Progenitor cell of endocrine pancreas (in vitro differentiated cells): Measurements from ENCODE around the gene VGLL4. TPM values are rescaled to one million over a fixed set of nuclear protein-coding genes. Genes with fewer than 3 reads are reported as not detected.

Experiments used
- DNase-seq: peaks from one replicate; pipeline ENCODE4 v3.0.0; 2021; ENCODE audit warnings: low spot score; ENCODE audit not compliant: unreplicated experiment
- H3K27ac Mint-ChIP-seq: 2 replicates; pipeline ENCODE4 v1.8.0; 2021; ENCODE audit warnings: mild to moderate bottlenecking, moderate library complexity, mixed read lengths
- H3K27me3 Mint-ChIP-seq: 2 replicates; pipeline ENCODE4 v1.8.0; 2021; ENCODE audit warnings: mixed read lengths
- H3K36me3 Mint-ChIP-seq: 2 replicates; pipeline ENCODE4 v1.8.0; 2022; ENCODE audit warnings: mixed read lengths; ENCODE audit not compliant: insufficient read depth
- H3K4me1 Mint-ChIP-seq: 2 replicates; pipeline ENCODE4 v1.8.0; 2021; ENCODE audit warnings: low read depth, mixed read lengths
- H3K4me3 Mint-ChIP-seq: 2 replicates; pipeline ENCODE4 v1.8.0; 2021; ENCODE audit warnings: low read depth, mild to moderate bottlenecking, moderate library complexity, mixed read lengths
- H3K9me3 Mint-ChIP-seq: 2 replicates; pipeline ENCODE4 v1.8.0; 2021; ENCODE audit warnings: low read depth, mixed read lengths
- CTCF ChIP-seq: fragments of 200-600 bp; sonication (generic); IDR thresholded peaks from one replicate; pipeline ENCODE4 v1.5.0; 2021; ENCODE audit warnings: antibody characterized with exemption, mild to moderate bottlenecking; ENCODE audit not compliant: unreplicated experiment
- total RNA-seq: library from RNA; stranded (reverse); gene quantifications from 2 replicates; pipeline ENCODE4 v1.2.1, GENCODE V29; 2021

Gene VGLL4
- total RNA-seq, 1 donor from 2014 or later, result 93.2 TPM

GRCh38 chr3:11581237-11582190 lies 62.2 kb downstream of the VGLL4 start:
- H3K4me1 Mint-ChIP-seq, result peaks cover 43% of the 10 kb centered on the region
- H3K4me3 Mint-ChIP-seq, result peak overlapping the region; percentile 74
- H3K36me3 Mint-ChIP-seq, result peaks cover 8% of the 10 kb centered on the region
- peak overlapping the region; percentile 97 for H3K27ac Mint-ChIP-seq
- no peak for TF ChIP-seq CTCF
- no peaks in the 10 kb centered on the region for H3K27me3 Mint-ChIP-seq
- peaks cover 4% of the 10 kb centered on the region for H3K9me3 Mint-ChIP-seq
- no peak for DNase-seq

- Mint-ChIP-seq H3K36me3 (peaks cover 7% of the 10 kb centered on the region), H3K9me3 (peaks cover 4% of the 10 kb centered on the region), H3K27ac (no peak overlapping the region), H3K27me3 (no peaks in the 10 kb centered on the region), H3K4me3 (no peak overlapping the region), H3K4me1 (peaks cover 42% of the 10 kb centered on the region)
- TF ChIP-seq CTCF, result no peak
- DNase-seq, result no peak
Observed at GRCh38 chr3:11580645-11581044, 63.1 kb downstream of the VGLL4 start.

- no peak for TF ChIP-seq CTCF
- H3K4me1 Mint-ChIP-seq, result peaks cover 29% of the 10 kb centered on the region
- H3K36me3 Mint-ChIP-seq, result peaks cover 8% of the 10 kb centered on the region
- peak overlapping the region; percentile 12 for H3K27ac Mint-ChIP-seq
- H3K9me3 Mint-ChIP-seq, result peaks cover 4% of the 10 kb centered on the region
- H3K27me3 Mint-ChIP-seq, result no peaks in the 10 kb centered on the region
- no peak for DNase-seq
- no peak overlapping the region for H3K4me3 Mint-ChIP-seq
Observed at GRCh38 chr3:11578169-11578568, 65.5 kb downstream of the VGLL4 start.

GRCh38 chr3:11576453-11576852 lies 67.3 kb downstream of the VGLL4 start:
- peaks cover 4% of the 10 kb centered on the region for H3K9me3 Mint-ChIP-seq
- no peak for TF ChIP-seq CTCF
- H3K4me1 Mint-ChIP-seq, result peaks cover 13% of the 10 kb centered on the region
- H3K27ac Mint-ChIP-seq, result peak overlapping the region; percentile 84
- peaks cover 10% of the 10 kb centered on the region for H3K36me3 Mint-ChIP-seq
- no peaks in the 10 kb centered on the region for H3K27me3 Mint-ChIP-seq
- DNase-seq, result no peak
- H3K4me3 Mint-ChIP-seq, result no peak overlapping the region

- no peak for DNase-seq
- Mint-ChIP-seq H3K4me3 (no peak overlapping the region), H3K9me3 (peaks cover 4% of the 10 kb centered on the region), H3K27me3 (no peaks in the 10 kb centered on the region), H3K27ac (peak overlapping the region; percentile 66), H3K36me3 (peaks cover 10% of the 10 kb centered on the region), H3K4me1 (peaks cover 10% of the 10 kb centered on the region)
- TF ChIP-seq CTCF, result no peak
Observed at GRCh38 chr3:11575677-11576076, 68.0 kb downstream of the VGLL4 start.
